Endodermal cell (in vitro differentiated cells): ENCODE data around the gene TMEM132A. TPM values are rescaled to one million over a fixed set of nuclear protein-coding genes. Genes with fewer than 3 reads are reported as not detected.
A peak's percentile ranks its signal among the peaks of the same experiment; 100 is the strongest.

Experiments used
- DNase-seq: peaks from one replicate; pipeline ENCODE4 v3.0.0-alpha.2; 2017
- H3K27ac ChIP-seq: 2 replicates; pipeline ENCODE4 v1.5.1; 2013; ENCODE audit warnings: mild to moderate bottlenecking, low read depth, low read length, moderate library complexity
- H3K27me3 ChIP-seq: 2 replicates; pipeline ENCODE4 v1.6.1; 2013; ENCODE audit warnings: mild to moderate bottlenecking, low read length, moderate library complexity; ENCODE audit not compliant: insufficient read depth, control insufficient read depth, poor library complexity, severe bottlenecking
- H3K36me3 ChIP-seq: 2 replicates; pipeline ENCODE4 v1.7.0; 2013; ENCODE audit warnings: mild to moderate bottlenecking, low read length, moderate library complexity; ENCODE audit not compliant: control insufficient read depth, insufficient read depth
- H3K4me1 ChIP-seq: one replicate; pipeline ENCODE4 v1.7.0; 2013; ENCODE audit warnings: low read length; ENCODE audit not compliant: control insufficient read depth, insufficient read depth
- H3K4me3 ChIP-seq: 2 replicates; pipeline ENCODE4 v1.5.1; 2013; ENCODE audit warnings: mild to moderate bottlenecking, low read length, moderate library complexity
- H3K9ac ChIP-seq: 2 replicates; pipeline ENCODE4 v1.6.1; 2013; ENCODE audit warnings: mild to moderate bottlenecking, low read length, moderate library complexity; ENCODE audit not compliant: poor library complexity, severe bottlenecking; ENCODE audit errors: extremely low read depth
- H3K9me3 ChIP-seq: 2 replicates; pipeline ENCODE4 v1.6.1; 2013; ENCODE audit warnings: mild to moderate bottlenecking, low read length, moderate library complexity; ENCODE audit not compliant: control insufficient read depth
- H3K27ac Mint-ChIP-seq: 2 replicates; pipeline ENCODE4 v1.8.0; 2020; ENCODE audit warnings: mixed read lengths
- H3K27me3 Mint-ChIP-seq: 2 replicates; pipeline ENCODE4 v1.8.0; 2021; ENCODE audit warnings: mild to moderate bottlenecking, mixed read lengths; ENCODE audit not compliant: insufficient read depth
- H3K36me3 Mint-ChIP-seq: 2 replicates; pipeline ENCODE4 v1.8.0; 2020; ENCODE audit warnings: low read depth, mixed read lengths
- H3K4me1 Mint-ChIP-seq: 2 replicates; pipeline ENCODE4 v1.8.0; 2020; ENCODE audit warnings: mixed read lengths
- H3K4me3 Mint-ChIP-seq: 2 replicates; pipeline ENCODE4 v1.8.0; 2020; ENCODE audit warnings: mild to moderate bottlenecking, moderate library complexity, mixed read lengths
- H3K9me3 Mint-ChIP-seq: 2 replicates; pipeline ENCODE4 v1.8.0; 2020; ENCODE audit warnings: mild to moderate bottlenecking, mixed read lengths
- CTCF ChIP-seq: fragments of 200-600 bp; sonication (generic); conservative IDR thresholded peaks from 2 replicates; pipeline ENCODE4 v1.5.0; 2021; ENCODE audit warnings: antibody characterized with exemption, mild to moderate bottlenecking
- WGBS, 2 experiments: methylation state at CpG; one replicate each; pipeline versions ENCODE4 v1.1.5 to v1.1.7; 2013; ENCODE audit warnings: missing lambda C conversion rate in 2 of 2, mixed read lengths in 1 of 2; ENCODE audit not compliant: insufficient coverage in 1 of 2, insufficient read length in 1 of 2; 5-methylcytosine and 5-hydroxymethylcytosine counted together
- total RNA-seq, 2 donors: library from RNA; stranded (reverse); fragmentation: NEBNext Ultra II Directional in 1 of 2; extraction: Animal tissue kit (Norgen Biotek cat#: 25700) in 1 of 2; gene quantifications; 2 replicates in 1 of 2; 3 replicates in 1 of 2; pipeline ENCODE4 v1.2.1, GENCODE V29; 2021

Gene TMEM132A
- total RNA-seq, 2 donors from 2014 or later: 135 to 140 TPM

GRCh38 chr11:60978546-60979380 is 54.5 kb downstream of the TMEM132A start:
- H3K4me3 Mint-ChIP-seq: no peak overlapping the region
- no peaks in the 10 kb centered on the region for H3K9me3 Mint-ChIP-seq
- Histone ChIP-seq H3K9me3 (no peaks in the 10 kb centered on the region), H3K27ac (no peak overlapping the region), H3K4me3 (no peak overlapping the region), H3K36me3 (no peaks in the 10 kb centered on the region), H3K27me3 (no peaks in the 10 kb centered on the region), H3K9ac (no peak overlapping the region), H3K4me1 (no peaks in the 10 kb centered on the region)
- WGBS, 2 experiments: 87 to 93% methylated on average over 4 to 10 of the region's 10 CpGs
- DNase-seq: peak; percentile 31
- H3K4me1 Mint-ChIP-seq: peaks cover 2% of the 10 kb centered on the region
- peaks cover 10% of the 10 kb centered on the region for H3K27me3 Mint-ChIP-seq
- H3K36me3 Mint-ChIP-seq: no peaks in the 10 kb centered on the region
- no peak for TF ChIP-seq CTCF
- no peak overlapping the region for H3K27ac Mint-ChIP-seq

- Histone ChIP-seq H3K27ac (no peak overlapping the region), H3K27me3 (no peaks in the 10 kb centered on the region), H3K9me3 (no peaks in the 10 kb centered on the region), H3K4me1 (no peaks in the 10 kb centered on the region), H3K36me3 (no peaks in the 10 kb centered on the region), H3K9ac (no peak overlapping the region), H3K4me3 (no peak overlapping the region)
- no peak overlapping the region for H3K4me3 Mint-ChIP-seq
- H3K4me1 Mint-ChIP-seq: peaks cover 2% of the 10 kb centered on the region
- peak; percentile 45 for DNase-seq
- H3K9me3 Mint-ChIP-seq: no peaks in the 10 kb centered on the region
- no peaks in the 10 kb centered on the region for H3K36me3 Mint-ChIP-seq
- H3K27me3 Mint-ChIP-seq: peaks cover 9% of the 10 kb centered on the region
- TF ChIP-seq CTCF: no peak
- H3K27ac Mint-ChIP-seq: no peak overlapping the region
- 86 to 98% methylated on average over 7 to 12 of the region's 12 CpGs for WGBS, 2 experiments
These were observed 57.3 kb downstream of the TMEM132A start for GRCh38 chr11:60981515-60981914.

GRCh38 chr11:60982184-60982583 is 57.9 kb downstream of the TMEM132A start:
- DNase-seq: peak; percentile 25
- Mint-ChIP-seq H3K9me3 (no peaks in the 10 kb centered on the region), H3K4me1 (peaks cover 2% of the 10 kb centered on the region), H3K27ac (no peak overlapping the region), H3K36me3 (no peaks in the 10 kb centered on the region), H3K27me3 (peaks cover 9% of the 10 kb centered on the region), H3K4me3 (no peak overlapping the region)
- no peak overlapping the region for H3K27ac ChIP-seq
- no peaks in the 10 kb centered on the region for H3K36me3 ChIP-seq
- no peak overlapping the region for H3K4me3 ChIP-seq
- no peak overlapping the region for H3K9ac ChIP-seq
- H3K9me3 ChIP-seq: no peaks in the 10 kb centered on the region
- no peaks in the 10 kb centered on the region for H3K27me3 ChIP-seq
- no peak for TF ChIP-seq CTCF
- H3K4me1 ChIP-seq: no peaks in the 10 kb centered on the region
- 92 to 100% methylated on average over 3 to 8 of the region's 8 CpGs for WGBS, 2 experiments
